HG03342 (cell line): ENCODE measurements around the gene VAMP4.

Source experiments
- ATAC-seq: cut with Tn5 transposase; IDR thresholded peaks from one replicate; pipeline ENCODE4 v1.9.1; 2021; ENCODE audit warnings: mild to moderate bottlenecking, moderate library complexity; ENCODE audit not compliant: unreplicated experiment

Gene VAMP4, protein sequence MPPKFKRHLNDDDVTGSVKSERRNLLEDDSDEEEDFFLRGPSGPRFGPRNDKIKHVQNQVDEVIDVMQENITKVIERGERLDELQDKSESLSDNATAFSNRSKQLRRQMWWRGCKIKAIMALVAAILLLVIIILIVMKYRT

GRCh38 chr1:171741872-171742576 lies at the start of gene VAMP4:
TSS of gene VAMP4 (minus strand) at chr1:171742065. CDS start at chr1:171738414, 3,651 bp downstream.
- ATAC-seq: peak; percentile 84

- no peak for ATAC-seq
Observed at GRCh38 chr1:171790318-171790717, 48.5 kb upstream of the VAMP4 start.

GRCh38 chr1:171788696-171789095 lies 46.8 kb upstream of the VAMP4 start:
- no peak for ATAC-seq

DNA sequence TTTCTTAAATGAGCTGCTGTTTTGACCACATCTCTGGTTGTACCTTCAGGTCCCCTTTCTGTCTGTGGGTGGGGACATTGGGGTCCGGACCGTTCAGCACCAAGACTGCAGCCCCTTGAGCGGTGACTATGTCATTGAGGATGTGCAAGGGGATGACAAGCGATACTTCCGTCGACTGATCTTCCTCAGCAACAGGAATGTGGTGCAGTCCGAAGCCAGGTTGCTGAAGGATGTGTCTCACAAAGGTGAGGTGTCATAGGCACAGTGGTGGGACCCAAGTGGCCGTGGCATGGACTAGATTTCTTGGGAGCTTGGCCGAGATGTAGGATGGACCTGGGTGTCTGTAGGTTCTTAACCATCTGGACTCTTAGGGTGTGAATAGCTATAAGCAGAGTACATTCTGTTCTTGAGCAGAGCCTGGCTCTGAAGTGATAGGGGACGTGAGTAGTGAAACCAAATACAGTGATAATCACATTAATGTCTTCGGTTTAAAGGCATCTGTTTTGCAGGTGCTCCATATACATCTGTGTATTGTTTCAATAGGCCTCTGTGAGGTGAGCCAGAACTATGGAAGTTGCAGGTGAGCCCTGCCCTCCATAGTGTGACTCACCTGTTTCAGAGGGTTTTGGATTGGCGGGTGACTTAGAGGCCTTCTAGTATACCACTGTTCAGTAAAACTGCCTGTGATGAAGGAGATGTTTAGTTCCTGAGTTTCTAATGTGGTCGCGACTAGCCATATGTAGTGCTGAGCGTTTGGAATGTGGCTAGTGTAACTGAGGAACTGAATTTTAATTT lies 46.0 kb upstream of the VAMP4 start:
- ATAC-seq: no peak

DNA sequence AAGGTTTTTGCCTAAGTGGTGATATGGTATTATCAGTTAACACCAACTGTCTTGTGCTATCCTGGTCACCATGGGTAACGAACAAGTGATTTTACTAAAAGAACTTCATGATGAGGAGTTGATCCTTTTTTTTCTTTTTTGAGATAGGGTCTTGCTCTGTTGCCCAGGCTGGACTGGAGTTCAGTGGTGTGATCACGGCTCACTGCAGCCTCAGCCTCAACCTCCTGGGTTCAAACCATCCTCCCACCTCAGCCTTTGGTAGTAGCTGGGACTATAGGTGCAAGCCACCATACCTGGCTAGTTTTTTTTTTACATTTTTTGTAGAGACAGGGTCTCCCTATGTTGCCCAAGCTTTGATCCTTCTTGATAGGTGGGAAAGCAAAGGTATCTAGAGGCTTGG lies 44.7 kb upstream of the VAMP4 start:
- no peak for ATAC-seq

GRCh38 chr1:171785766-171786165 lies 43.9 kb upstream of the VAMP4 start:
- ATAC-seq: no peak

GRCh38 chr1:171784784-171785183 lies 42.9 kb upstream of the VAMP4 start:
- ATAC-seq: no peak

DNA sequence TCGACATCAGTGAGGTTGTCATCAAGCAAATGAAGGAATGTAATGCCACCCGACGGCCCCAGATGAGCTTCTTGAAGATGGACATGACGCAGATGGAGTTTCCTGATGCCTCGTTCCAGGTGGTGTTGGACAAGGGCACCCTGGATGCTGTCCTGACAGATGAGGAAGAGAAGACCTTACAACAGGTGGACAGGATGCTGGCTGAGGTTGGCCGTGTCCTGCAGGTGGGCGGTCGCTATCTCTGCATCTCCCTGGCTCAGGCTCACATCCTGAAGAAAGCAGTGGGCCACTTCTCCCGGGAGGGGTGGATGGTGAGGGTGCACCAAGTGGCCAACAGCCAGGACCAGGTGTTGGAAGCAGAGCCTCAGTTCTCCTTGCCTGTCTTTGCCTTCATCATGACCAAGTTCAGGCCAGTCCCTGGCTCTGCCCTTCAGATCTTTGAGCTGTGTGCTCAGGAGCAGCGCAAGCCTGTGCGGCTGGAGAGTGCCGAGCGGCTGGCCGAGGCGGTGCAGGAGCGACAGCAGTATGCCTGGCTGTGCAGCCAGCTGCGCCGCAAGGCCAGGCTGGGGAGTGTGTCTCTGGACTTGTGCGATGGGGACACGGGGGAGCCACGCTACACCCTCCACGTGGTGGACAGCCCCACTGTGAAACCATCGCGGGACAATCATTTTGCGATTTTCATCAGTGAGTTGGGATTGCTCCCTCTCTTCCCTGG lies 42.1 kb upstream of the VAMP4 start:
- ATAC-seq: no peak

- ATAC-seq: peak; percentile 98
Observed at GRCh38 chr1:171781176-171781875, 39.5 kb upstream of the VAMP4 start, which contains the start of gene METTL13. TSS of gene METTL13 (plus strand) at chr1:171781660. CDS start at chr1:171781968, 308 bp downstream.

DNA sequence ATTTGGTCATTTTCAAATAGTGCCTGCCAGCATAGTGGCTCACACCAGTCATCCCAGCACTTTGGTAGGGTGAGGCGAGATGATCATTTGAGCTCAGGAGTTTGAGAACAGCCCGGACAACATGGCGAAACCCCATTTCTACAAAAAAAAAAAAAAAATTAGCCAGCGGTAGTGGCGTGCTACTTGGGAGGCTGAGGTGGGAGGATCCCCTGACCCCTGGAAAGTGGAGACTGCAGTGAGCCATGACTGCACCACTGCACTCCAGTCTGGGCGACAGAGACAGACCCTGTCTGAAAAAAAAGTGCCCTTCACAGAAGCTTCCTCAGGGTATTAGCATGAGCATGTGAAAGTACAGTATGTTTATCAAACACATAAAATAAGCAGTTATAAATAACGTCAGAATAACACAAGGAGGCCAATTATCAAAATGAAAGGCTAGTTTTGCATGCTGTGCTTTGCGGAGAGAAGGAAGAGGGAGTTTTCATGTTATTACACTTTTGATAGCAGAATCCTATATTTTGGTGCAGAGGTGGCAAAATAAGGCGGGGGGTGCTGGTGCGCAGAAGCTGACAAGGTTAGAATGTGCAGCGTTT lies 38.8 kb upstream of the VAMP4 start:
- ATAC-seq: no peak

- ATAC-seq: no peak
Observed at GRCh38 chr1:171772312-171772711, 30.4 kb upstream of the VAMP4 start.

DNA sequence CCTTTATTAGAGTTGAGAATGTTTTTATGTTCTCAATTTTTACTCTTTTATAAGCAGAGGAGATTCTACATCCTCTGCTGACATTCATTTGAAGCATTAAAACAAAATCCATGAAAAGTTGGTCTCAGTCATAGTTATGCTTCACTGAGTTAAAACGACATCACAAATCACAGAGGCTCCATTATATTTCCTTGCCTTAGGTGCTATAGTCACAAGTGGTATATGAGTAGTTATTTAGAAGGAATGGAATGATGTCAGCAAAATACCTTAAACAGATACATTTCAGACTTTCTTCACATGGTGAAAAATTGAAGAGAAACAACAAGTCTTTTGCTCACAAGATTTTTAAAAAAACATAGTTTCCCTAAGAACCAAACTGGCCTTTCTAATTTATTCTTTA lies 27.9 kb upstream of the VAMP4 start:
- no peak for ATAC-seq

GRCh38 chr1:171769171-171769570 lies 27.3 kb upstream of the VAMP4 start:
- no peak for ATAC-seq

DNA sequence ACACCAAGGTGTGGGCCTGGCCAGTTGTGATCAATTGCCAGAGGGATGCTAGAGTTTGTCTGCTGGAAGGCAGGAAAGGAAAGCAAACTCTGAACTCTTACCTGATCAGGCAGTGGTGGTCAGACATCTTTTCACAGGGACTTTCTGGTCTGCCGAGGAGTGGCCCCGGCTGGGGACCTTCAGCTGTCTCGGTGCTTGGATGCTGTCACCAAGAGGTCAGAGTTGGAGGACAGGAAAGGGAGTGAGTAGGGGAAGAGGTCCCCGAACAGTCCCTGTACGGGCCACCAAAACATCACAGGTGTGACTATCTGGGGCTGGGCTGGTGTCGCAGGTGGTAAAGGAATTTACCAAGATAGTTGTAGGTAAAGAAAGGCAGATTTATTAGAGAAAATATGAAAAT lies 21.9 kb upstream of the VAMP4 start:
- no peak for ATAC-seq

DNA sequence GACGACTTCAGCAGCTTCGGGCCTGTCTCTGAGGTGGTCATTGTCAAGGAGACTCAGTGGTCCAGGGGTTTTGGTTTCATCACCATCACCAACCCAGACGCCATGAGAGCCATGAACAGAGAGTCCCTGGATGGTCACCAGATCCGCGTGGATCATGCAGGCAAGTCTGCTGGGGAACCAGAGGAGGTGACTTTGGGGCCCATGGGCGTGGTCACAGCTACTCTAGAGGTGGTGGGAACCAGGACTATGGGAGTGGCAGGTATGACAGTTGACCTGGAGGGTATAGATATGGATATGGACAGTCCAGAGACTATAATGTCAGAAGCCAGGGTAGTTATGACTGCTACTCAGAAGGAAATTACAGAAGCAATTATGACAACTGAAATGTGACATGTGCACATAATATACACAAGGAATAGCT lies 20.3 kb upstream of the VAMP4 start:
- ATAC-seq: no peak

DNA sequence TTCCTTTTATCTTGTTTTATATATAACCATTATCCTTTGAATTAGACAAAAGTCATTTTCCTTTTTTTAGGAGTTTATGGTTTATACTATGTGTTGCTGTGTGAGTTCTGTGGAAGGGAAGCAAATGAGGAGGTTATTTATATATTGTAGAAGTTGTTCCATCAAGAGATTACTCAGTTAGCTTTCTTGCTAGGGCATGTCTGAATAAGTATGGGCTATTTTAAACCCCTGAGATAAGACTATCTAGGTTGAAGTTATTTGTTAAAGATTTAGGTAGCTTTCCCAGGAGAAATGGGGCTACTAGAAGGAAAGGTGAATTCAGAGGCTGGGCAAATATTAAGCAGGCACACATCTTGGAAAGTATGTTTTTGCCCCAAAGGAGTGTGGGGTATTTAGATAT lies 16.1 kb upstream of the VAMP4 start:
- no peak for ATAC-seq

GRCh38 chr1:171756856-171757255 lies 15.0 kb upstream of the VAMP4 start:
- no peak for ATAC-seq

- ATAC-seq: no peak
Observed at GRCh38 chr1:171754971-171755370, 13.1 kb upstream of the VAMP4 start.

DNA sequence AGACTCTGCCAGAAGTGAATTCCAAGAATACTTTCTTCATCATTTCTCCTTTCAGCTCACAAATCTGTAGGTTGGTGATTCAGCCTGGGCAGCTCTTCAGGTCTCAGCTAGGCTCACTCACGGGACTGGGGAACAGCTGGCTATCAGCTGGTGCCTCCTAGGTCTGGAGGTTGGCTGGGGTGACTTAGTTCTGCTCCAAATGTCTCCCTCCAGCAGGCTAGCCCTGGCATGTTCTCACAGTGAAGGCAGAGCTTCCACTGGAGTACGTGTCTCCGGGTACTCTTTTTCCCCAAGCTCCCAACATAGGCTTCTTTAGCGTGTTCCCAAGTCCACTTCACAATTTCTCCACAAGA lies 12.5 kb upstream of the VAMP4 start:
- no peak for ATAC-seq

DNA sequence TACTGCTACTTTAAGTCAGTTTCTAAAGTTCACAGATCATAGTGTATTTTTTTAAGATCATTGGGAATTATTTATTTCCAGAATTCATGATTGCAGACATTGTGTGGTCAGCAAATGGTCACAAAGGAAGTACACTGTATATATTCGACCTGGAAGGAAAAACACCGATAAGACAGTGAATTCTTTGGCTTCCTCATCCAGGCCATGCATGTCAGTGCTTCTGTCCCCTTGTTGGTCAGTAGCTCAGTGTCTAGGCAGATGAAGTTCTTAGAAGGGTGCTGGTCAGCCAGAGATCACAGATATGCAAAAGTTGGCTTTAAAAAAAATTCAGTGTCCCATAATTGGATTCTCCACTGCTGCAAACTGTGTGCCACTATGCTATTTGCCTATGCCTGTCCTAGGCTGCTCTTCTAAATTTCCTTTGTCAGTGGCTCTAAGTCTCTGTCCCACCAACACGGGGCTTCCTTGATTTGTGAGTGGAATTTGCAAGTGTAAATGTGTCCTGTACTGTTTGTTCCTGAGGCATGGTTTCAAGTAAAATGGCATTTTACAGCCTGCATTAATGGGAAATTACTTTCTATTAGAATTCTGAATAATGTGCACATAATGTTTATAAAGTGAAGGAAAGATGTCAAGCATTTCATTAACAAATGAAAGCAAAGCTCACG lies 12.0 kb upstream of the VAMP4 start:
- ATAC-seq: no peak
